Measurements from ENCODE around the gene NAT16.

The NAT16 gene

DNA sequence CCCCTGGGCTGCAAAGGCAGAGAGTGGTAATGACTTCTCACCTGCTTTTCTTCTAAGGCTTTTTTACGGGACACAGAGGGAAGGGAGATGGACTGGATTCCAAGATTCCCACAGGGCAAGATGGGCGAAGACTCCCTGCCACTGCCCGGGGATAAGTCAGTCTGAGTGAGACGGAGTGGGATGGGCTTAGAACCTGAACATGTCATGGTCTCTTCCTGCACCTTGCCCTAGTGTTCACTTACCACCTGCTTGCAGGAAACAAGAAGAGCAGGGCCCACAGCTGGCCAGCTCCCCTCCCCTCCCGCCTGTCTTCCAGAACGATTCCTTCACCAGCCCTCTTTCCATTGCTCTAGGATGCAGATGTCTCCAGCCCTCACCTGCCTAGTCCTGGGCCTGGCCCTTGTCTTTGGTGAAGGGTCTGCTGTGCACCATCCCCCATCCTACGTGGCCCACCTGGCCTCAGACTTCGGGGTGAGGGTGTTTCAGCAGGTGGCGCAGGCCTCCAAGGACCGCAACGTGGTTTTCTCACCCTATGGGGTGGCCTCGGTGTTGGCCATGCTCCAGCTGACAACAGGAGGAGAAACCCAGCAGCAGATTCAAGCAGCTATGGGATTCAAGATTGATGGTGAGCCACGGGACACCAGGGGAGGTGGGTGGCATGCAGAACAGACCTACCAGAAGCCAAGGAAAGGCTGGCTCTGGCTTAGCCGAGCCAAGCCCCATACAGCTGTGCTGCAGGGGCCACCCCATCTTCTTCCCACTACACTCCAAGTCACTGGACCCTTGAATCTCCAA lies 51.9 kb downstream of the NAT16 start:
- Histone ChIP-seq H3K79me2 (ENCODE audit: low read length) (no peaks in the 10 kb centered on the region), H3K9me3 (ENCODE audit: insufficient read depth, low read length) (no peaks in the 10 kb centered on the region), H2AFZ (ENCODE audit: low read depth, low read length) (no peak overlapping the region), H3K4me1 (ENCODE audit: low read length) (no peaks in the 10 kb centered on the region), H3K27me3 (ENCODE audit: low read depth, low read length) (peaks cover 8% of the 10 kb centered on the region; the same call in 1 of the 2 replicates), H3K27ac (ENCODE audit: low read length) (no peak overlapping the region), H3K4me2 (ENCODE audit: low read length) (no peak overlapping the region), H3K4me3 (ENCODE audit: low read length) (no peak overlapping the region), H3K36me3 (replicated peaks; ENCODE audit: low read depth, low read length) (no peaks in the 10 kb centered on the region), H4K20me1 (ENCODE audit: insufficient read depth, low read length) (no peaks in the 10 kb centered on the region), H3K9ac (ENCODE audit: low read length) (no peak overlapping the region)
- TF ChIP-seq CTCF (IDR thresholded peaks at IDR 0.05; ENCODE audit: low read depth, low read length) (no peak), EZH2phosphoT487 (IDR thresholded peaks at IDR 0.05; ENCODE audit: low read depth) (no peak)

- Histone ChIP-seq H3K9me3 (ENCODE audit: insufficient read depth, low read length) (no peaks in the 10 kb centered on the region), H3K4me2 (ENCODE audit: low read length) (no peak overlapping the region), H3K27me3 (ENCODE audit: low read depth, low read length) (peaks cover 8% of the 10 kb centered on the region; the same call in 1 of the 2 replicates), H3K9ac (ENCODE audit: low read length) (no peak overlapping the region), H3K79me2 (ENCODE audit: low read length) (no peaks in the 10 kb centered on the region), H2AFZ (ENCODE audit: low read depth, low read length) (no peak overlapping the region), H3K4me3 (ENCODE audit: low read length) (no peak overlapping the region), H3K27ac (ENCODE audit: low read length) (no peak overlapping the region), H4K20me1 (ENCODE audit: insufficient read depth, low read length) (no peaks in the 10 kb centered on the region), H3K36me3 (replicated peaks; ENCODE audit: low read depth, low read length) (no peaks in the 10 kb centered on the region), H3K4me1 (ENCODE audit: low read length) (peaks cover 2% of the 10 kb centered on the region; the same call in 1 of the 2 replicates)
- TF ChIP-seq EZH2phosphoT487 (IDR thresholded peaks at IDR 0.05; ENCODE audit: low read depth) (no peak), CTCF (IDR thresholded peaks at IDR 0.05; ENCODE audit: low read depth, low read length) (no peak)
Measured at GRCh38 chr7:101127460-101128039, 52.5 kb downstream of the NAT16 start.

- Histone ChIP-seq H3K36me3 (replicated peaks; ENCODE audit: low read depth, low read length) (no peaks in the 10 kb centered on the region), H3K9ac (ENCODE audit: low read length) (no peak within 1 kb of the TSS), H3K27me3 (ENCODE audit: low read depth, low read length) (peaks cover 8% of the 10 kb centered on the region; the same call in 1 of the 2 replicates), H3K4me2 (ENCODE audit: low read length) (no peak within 1 kb of the TSS), H3K9me3 (ENCODE audit: insufficient read depth, low read length) (no peaks in the 10 kb centered on the region), H3K79me2 (ENCODE audit: low read length) (no peaks in the 10 kb centered on the region), H3K4me3 (ENCODE audit: low read length) (no peak within 1 kb of the TSS), H3K4me1 (ENCODE audit: low read length) (peaks cover 7% of the 10 kb centered on the region; the same call in 1 of the 2 replicates), H4K20me1 (ENCODE audit: insufficient read depth, low read length) (no peaks in the 10 kb centered on the region), H3K27ac (ENCODE audit: low read length) (no peak within 1 kb of the TSS), H2AFZ (ENCODE audit: low read depth, low read length) (no peak within 1 kb of the TSS)
- TF ChIP-seq CTCF (IDR thresholded peaks at IDR 0.05; ENCODE audit: low read depth, low read length) (no peak), EZH2phosphoT487 (IDR thresholded peaks at IDR 0.05; ENCODE audit: low read depth) (no peak)
Measured at GRCh38 chr7:101126651-101127459, 53.2 kb downstream of the NAT16 start, which contains the start of gene SERPINE1. TSS of gene SERPINE1 (plus strand) at chr7:101127104. CDS start at chr7:101128394, 1,290 bp downstream.

Data from OCI-LY3 (cell line).